ENCODE data around the gene IL1RN.
"Not testable (repeated sequence)": the region's sequence is repeated elsewhere in the genome, so short reads cannot be mapped to it uniquely, and the experiment has no call there.

Gene IL1RN

GRCh38 chr2:113126845-113127645 lies at the start of gene IL1RN:
Gene IL1RN, plus strand, starts transcription at chr2:113127598. Its CDS starts 27 bp downstream, at chr2:113127625.
- DNase-seq = peak in 2 of 14 donors; percentile 13 to 26

GRCh38 chr2:113077921-113078320 lies 49.5 kb upstream of the IL1RN start:
- DNase-seq = no peak

- DNase-seq = no peak
These were observed 49.0 kb upstream of the IL1RN start for GRCh38 chr2:113078350-113078839.

GRCh38 chr2:113079131-113079530 lies 48.3 kb upstream of the IL1RN start:
- DNase-seq = no peak

GRCh38 chr2:113080134-113080533 lies 47.3 kb upstream of the IL1RN start:
- DNase-seq = peak in 2 of 14 donors; percentile 0 to 11

GRCh38 chr2:113081488-113082210 lies 45.7 kb upstream of the IL1RN start:
- no peak for DNase-seq

- no peak for DNase-seq
These were observed 44.1 kb upstream of the IL1RN start for GRCh38 chr2:113083296-113083695.

GRCh38 chr2:113084249-113085000 lies 43.0 kb upstream of the IL1RN start:
- no peak for DNase-seq

GRCh38 chr2:113085542-113085941 lies 41.9 kb upstream of the IL1RN start:
- DNase-seq = no peak

- DNase-seq = no peak
These were observed 39.0 kb upstream of the IL1RN start for GRCh38 chr2:113088213-113088992.

- DNase-seq = no peak
These were observed 37.5 kb upstream of the IL1RN start for GRCh38 chr2:113089916-113090315.

GRCh38 chr2:113091231-113091896 lies 36.0 kb upstream of the IL1RN start:
- DNase-seq = no peak

GRCh38 chr2:113092864-113093612 lies 34.4 kb upstream of the IL1RN start:
- DNase-seq = no peak

GRCh38 chr2:113093613-113093977 lies 33.8 kb upstream of the IL1RN start:
- DNase-seq = no peak

- not testable (repeated sequence) for DNase-seq
These were observed 31.1 kb upstream of the IL1RN start for GRCh38 chr2:113096306-113096705.

GRCh38 chr2:113096842-113097618 lies 30.4 kb upstream of the IL1RN start:
- DNase-seq = not testable (repeated sequence)

- DNase-seq = no peak
These were observed 29.4 kb upstream of the IL1RN start for GRCh38 chr2:113098041-113098440.

GRCh38 chr2:113098532-113098931 lies 28.9 kb upstream of the IL1RN start:
- DNase-seq = no peak

- no peak for DNase-seq
These were observed 25.3 kb upstream of the IL1RN start for GRCh38 chr2:113102133-113102532.

GRCh38 chr2:113103277-113103676 lies 24.1 kb upstream of the IL1RN start:
- DNase-seq = no peak

Measured in C1 segment of cervical spinal cord (tissue), 14 donors.